ENCODE data around the gene EBI3. TPM values are rescaled to one million over a fixed set of nuclear protein-coding genes. Genes with fewer than 3 reads are reported as not detected.
A peak's percentile ranks its signal among the peaks of the same experiment; 100 is the strongest.
"Not testable (repeated sequence)": the region's sequence is repeated elsewhere in the genome, so short reads cannot be mapped to it uniquely, and the experiment has no call there.

The EBI3 gene
- total RNA-seq, 1 donor from 2014 or later: not detected

- no peak overlapping the region for H3K27ac Mint-ChIP-seq
- H3K36me3 Mint-ChIP-seq (ENCODE audit: insufficient read depth): no peaks in the 10 kb centered on the region
- H3K4me3 Mint-ChIP-seq (ENCODE audit: low read depth): no peak overlapping the region
- DNase-seq (ENCODE audit: low spot score, unreplicated experiment): no peak
- H3K4me1 Mint-ChIP-seq (ENCODE audit: low read depth): no peaks in the 10 kb centered on the region
- TF ChIP-seq CTCF (IDR thresholded peaks at IDR 0.05; ENCODE audit: unreplicated experiment): no peak
- peaks cover 9% of the 10 kb centered on the region for H3K27me3 Mint-ChIP-seq
- no peaks in the 10 kb centered on the region for H3K9me3 Mint-ChIP-seq (ENCODE audit: low read depth)
Observed at GRCh38 chr19:4227771-4228170, 1.6 kb upstream of the EBI3 start.

- Mint-ChIP-seq H3K4me3 (ENCODE audit: low read depth) (no peak overlapping the region), H3K36me3 (ENCODE audit: insufficient read depth) (no peaks in the 10 kb centered on the region), H3K4me1 (ENCODE audit: low read depth) (no peaks in the 10 kb centered on the region), H3K27me3 (peaks cover 9% of the 10 kb centered on the region), H3K27ac (no peak overlapping the region), H3K9me3 (ENCODE audit: low read depth) (no peaks in the 10 kb centered on the region)
- DNase-seq (ENCODE audit: low spot score, unreplicated experiment): no peak
- TF ChIP-seq CTCF (IDR thresholded peaks at IDR 0.05; ENCODE audit: unreplicated experiment): no peak
Observed at GRCh38 chr19:4228765-4229178, 551 bp upstream of the EBI3 start.

DNA sequence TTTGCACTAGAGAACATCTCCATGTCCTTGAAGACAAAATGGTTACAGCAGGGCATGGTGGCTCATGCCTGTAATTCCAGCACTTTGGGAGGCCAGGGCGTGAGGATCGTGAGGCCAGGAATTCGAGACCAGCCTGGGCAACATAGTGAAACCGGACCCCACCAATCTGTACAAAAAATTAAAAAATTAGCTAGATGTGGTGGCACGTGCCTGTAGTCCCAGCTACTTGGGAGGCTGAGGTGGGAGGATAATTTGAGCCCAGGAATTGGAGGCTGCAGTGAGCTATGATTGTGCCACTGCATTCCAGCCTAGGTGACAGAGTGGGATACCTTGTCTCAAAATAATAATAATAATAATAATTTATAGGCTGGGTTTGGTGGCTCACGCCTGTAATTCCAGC is 914 bp downstream of the EBI3 start:
- H3K4me3 Mint-ChIP-seq (ENCODE audit: low read depth); H3K4me1 Mint-ChIP-seq (ENCODE audit: low read depth); H3K36me3 Mint-ChIP-seq (ENCODE audit: insufficient read depth); H3K27ac Mint-ChIP-seq; DNase-seq (ENCODE audit: low spot score, unreplicated experiment); H3K9me3 Mint-ChIP-seq (ENCODE audit: low read depth); H3K27me3 Mint-ChIP-seq: not testable (repeated sequence)

GRCh38 chr19:4231521-4231920 is 2.2 kb downstream of the EBI3 start:
- not testable (repeated sequence) for H3K27ac Mint-ChIP-seq; H3K27me3 Mint-ChIP-seq; H3K36me3 Mint-ChIP-seq (ENCODE audit: insufficient read depth); H3K9me3 Mint-ChIP-seq (ENCODE audit: low read depth); H3K4me1 Mint-ChIP-seq (ENCODE audit: low read depth); H3K4me3 Mint-ChIP-seq (ENCODE audit: low read depth); DNase-seq (ENCODE audit: low spot score, unreplicated experiment)

DNA sequence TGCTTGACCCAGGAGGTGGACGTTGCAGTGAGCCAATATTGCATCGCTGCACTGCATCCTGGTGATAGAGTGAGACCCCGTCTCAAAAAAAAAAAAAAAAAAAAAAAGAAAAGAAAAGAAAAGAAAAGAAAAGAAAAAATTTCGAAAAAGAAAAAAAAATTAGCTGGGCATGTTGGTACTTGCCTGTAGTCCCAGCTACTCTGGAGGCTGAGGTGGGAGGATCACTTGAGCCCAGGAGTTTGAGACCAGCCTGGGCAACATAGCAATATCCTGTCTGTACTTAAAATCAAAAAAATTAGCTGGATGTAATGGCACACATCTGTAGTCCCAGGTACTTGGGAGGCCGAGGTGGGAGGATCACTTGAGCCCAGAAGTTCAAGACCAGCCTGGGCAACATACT is 2.8 kb downstream of the EBI3 start:
- not testable (repeated sequence) for H3K4me1 Mint-ChIP-seq (ENCODE audit: low read depth); H3K4me3 Mint-ChIP-seq (ENCODE audit: low read depth); H3K27ac Mint-ChIP-seq; DNase-seq (ENCODE audit: low spot score, unreplicated experiment); H3K27me3 Mint-ChIP-seq; H3K9me3 Mint-ChIP-seq (ENCODE audit: low read depth); H3K36me3 Mint-ChIP-seq (ENCODE audit: insufficient read depth)

DNA sequence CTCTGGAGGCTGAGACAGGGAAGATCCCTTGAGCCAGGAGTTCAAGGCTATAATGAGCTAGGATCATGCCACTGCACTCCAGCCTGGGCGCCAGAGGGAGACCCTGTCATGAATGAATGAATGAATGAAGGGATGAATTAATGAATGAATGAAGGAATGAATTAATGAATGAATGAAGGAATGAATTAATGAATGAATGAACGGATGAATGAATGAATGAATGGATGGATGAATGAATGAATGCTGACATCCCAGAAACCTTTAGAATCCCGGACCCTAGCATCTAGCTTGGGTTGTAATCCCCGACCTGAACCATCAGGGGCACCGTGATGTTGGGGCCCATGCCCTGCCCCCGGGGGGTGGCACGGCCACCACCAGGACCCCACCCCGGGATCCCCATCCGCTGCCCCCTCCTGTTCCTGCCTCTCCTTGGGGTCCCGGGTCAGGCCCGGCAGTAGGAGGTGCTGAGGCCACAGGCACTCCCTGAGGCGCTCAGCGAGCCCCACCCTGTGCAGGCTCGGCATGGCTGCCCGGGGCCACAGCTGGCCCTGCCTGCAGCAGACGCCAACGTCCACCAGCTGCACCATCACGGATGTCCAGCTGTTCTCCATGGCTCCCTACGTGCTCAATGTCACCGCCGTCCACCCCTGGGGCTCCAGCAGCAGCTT is 3.4 kb downstream of the EBI3 start:
- peaks cover 9% of the 10 kb centered on the region for H3K27me3 Mint-ChIP-seq
- no peaks in the 10 kb centered on the region for H3K36me3 Mint-ChIP-seq (ENCODE audit: insufficient read depth)
- no peak for DNase-seq (ENCODE audit: low spot score, unreplicated experiment)
- H3K4me1 Mint-ChIP-seq (ENCODE audit: low read depth): no peaks in the 10 kb centered on the region
- no peak overlapping the region for H3K27ac Mint-ChIP-seq
- TF ChIP-seq CTCF (IDR thresholded peaks at IDR 0.05; ENCODE audit: unreplicated experiment): no peak
- H3K4me3 Mint-ChIP-seq (ENCODE audit: low read depth): no peak overlapping the region
- no peaks in the 10 kb centered on the region for H3K9me3 Mint-ChIP-seq (ENCODE audit: low read depth)

GRCh38 chr19:4233282-4233853 is 4.0 kb downstream of the EBI3 start:
- Mint-ChIP-seq H3K27ac (no peak overlapping the region), H3K9me3 (ENCODE audit: low read depth) (no peaks in the 10 kb centered on the region), H3K4me1 (ENCODE audit: low read depth) (no peaks in the 10 kb centered on the region), H3K4me3 (ENCODE audit: low read depth) (no peak overlapping the region), H3K36me3 (ENCODE audit: insufficient read depth) (no peaks in the 10 kb centered on the region), H3K27me3 (peaks cover 9% of the 10 kb centered on the region)
- TF ChIP-seq CTCF (IDR thresholded peaks at IDR 0.05; ENCODE audit: unreplicated experiment): peak; percentile 67
- DNase-seq (ENCODE audit: low spot score, unreplicated experiment): peak; percentile 58
